GM19025 (cell line): ENCODE data around the gene EIF2A.
"Not testable (repeated sequence)": the region's sequence is repeated elsewhere in the genome, so short reads cannot be mapped to it uniquely, and the experiment has no call there.

Source experiments
- ATAC-seq: cut with Tn5 transposase; IDR thresholded peaks from one replicate; pipeline ENCODE4 v1.9.1; 2021; ENCODE audit warnings: mild to moderate bottlenecking, low read depth, moderate library complexity; ENCODE audit not compliant: unreplicated experiment

Gene EIF2A

DNA sequence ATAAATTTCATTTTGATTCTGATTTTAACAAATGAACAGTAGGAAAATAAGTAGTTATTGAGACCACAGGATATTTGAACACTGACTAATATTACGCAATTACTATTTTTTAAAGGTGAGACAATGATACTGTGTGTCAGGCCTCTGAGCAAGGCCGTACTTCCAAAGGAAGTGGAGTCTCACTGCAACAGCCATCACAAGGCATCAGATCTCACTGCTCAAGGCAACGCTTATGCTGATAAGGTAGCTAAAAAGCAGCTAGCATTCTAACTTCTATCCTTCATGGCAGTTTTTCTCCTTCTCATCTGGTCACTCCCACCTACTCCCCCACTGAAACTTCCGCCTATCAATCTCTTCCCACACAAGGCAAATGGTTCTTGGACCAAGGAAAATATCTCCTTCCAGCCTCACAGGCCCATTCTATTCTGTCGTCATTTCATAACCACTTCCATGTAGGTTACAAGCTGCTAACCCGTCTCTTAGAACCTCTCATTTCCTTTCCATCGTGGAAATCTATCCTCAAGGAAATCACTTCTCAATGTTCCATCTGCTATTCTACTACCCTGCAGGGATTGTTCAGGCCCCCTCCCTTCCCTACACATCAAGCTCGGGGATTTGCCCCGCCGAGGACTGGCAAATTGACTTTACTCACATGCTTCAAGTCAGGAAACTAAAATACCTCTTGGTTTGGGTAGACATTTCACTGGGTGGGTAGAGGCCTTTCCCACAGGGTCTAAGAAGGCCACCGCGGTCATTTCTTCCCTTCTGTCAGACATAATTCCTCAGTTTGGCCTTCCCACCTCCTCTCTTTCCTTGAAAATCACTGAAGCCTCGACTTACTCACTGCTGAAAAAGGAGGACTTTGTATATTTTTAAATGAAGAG, 54.3 kb downstream of the EIF2A start:
- not testable (repeated sequence) for ATAC-seq

GRCh38 chr3:150602426-150603152, 56.0 kb downstream of the EIF2A start:
- ATAC-seq = peak; percentile 2

DNA sequence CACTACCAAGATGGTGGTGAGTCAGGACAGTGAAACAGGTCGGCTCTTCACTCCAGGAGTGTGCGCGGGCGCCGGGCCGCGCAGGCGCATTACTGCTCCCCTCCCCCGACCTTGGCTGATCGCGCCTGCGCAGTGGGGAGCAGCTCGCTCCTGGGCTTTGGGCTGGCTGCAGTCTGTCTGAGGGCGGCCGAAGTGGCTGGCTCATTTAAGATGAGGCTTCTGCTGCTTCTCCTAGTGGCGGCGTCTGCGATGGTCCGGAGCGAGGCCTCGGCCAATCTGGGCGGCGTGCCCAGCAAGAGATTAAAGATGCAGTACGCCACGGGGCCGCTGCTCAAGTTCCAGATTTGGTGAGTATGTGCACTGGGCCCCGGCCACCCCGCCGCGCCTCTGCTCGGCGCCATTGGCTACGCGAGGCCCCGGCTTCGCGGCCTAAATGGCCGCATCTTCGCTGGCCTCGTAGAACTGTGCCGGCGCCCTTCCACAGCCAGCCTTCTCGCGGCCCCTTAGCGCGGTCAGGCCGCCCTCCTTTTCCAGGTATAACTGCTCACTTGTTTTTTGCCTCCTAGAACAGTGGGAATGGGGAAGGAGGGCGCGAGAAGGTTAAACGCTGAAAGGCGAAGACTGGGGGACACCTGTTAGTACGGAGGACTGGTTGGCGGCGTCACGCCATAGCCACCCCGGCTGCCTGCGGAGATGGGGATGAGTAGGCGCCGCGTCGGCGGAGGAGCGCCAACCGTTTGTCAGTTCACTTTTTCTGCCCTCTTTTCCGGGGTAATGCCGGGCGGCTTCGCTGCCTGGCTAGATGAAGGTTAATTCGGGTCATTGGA, 56.8 kb downstream of the EIF2A start, which contains the start of gene SELENOT:
TSS of gene SELENOT (plus strand) at position 169 of the 827 bp plus-strand sequence. CDS start at position 211, 42 bp downstream.
- ATAC-seq = peak; percentile 50

DNA sequence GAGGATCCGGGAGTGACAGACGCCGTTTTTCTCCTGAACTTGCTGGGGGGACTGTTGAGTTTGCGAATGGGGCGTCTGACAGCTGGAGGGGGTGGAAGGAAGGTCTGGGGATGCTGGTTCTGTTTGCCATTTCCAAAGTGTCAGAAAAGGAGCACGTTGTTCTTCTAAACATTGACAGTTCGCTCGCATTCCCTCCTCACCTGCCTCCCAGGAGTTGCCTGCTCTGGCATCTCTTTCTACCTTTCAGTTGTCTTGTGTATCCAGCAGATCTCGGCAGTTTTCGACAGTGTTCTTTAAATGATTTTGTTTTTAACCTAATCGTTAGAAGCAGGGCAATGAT, 57.4 kb downstream of the EIF2A start:
- no peak for ATAC-seq

DNA sequence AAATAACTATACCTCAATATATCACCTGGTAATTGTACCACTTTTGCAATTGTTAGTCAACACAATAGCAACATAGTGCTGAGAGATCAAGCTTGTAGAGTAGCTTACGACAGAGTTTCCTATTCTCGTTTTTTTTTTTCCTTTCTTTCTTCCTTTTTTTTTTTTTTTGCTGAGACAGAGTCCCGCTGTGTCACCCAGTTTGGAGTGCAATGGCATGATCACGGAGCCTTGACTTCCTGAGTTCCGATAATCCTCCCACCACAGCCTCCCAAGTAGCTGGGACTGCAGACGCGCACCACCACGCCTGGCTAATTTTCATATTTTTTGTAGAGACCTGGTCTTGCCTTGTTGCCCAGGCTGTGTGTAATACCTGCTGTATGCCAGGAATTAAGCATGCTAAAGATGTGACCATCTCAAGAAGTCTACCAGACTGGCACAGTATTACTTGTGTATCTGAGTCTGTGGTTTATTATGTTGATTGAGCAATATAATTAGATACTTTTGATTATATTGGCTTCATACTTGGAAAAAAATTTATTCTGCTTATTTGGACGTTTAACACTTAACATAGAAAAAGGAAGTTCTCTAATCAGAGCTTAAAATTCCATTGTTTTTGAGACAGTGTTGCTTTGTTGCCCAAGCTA, 59.5 kb downstream of the EIF2A start:
- no peak for ATAC-seq

GRCh38 chr3:150607267-150608065, 60.9 kb downstream of the EIF2A start:
- ATAC-seq = no peak

GRCh38 chr3:150609988-150610387, 63.4 kb downstream of the EIF2A start:
- no peak for ATAC-seq

DNA sequence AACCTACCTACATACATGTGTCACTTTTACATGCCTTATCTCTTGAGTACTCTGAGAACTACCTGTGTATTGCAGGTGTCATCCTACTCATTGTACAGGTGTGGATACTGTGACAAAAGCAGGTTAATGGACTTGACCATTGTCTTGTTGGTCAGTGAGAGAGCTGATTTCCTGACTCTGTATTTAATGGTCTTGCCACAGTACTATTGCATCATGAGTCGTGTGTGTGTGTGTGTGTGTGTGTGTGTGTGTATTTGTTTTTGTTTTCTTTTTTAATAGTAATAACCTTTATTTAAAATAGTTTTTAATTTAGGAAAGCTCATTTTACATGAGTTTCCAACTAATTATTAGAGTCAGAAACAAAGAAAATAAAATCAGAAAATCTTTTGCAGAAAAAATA, 64.2 kb downstream of the EIF2A start:
- no peak for ATAC-seq

GRCh38 chr3:150611666-150612065, 65.1 kb downstream of the EIF2A start:
- ATAC-seq = no peak

DNA sequence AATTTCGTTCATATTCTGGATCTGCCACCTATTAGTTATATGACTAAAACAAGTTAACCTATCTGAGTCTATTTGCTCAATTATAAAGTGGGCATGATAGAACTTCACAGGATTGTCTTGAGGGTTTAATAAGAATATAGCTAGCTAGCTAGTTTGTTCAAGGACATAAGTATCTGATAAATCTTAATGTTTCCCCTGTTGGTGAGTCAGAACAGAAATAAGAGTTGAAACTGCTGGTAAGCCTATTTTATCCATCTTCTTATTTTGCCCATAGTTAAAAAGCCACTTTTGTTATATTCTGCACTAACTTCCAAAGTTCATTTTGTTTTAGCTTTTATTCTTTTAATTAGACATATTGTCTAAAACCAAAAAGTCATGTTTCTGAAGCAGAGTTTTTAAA, 65.9 kb downstream of the EIF2A start:
- no peak for ATAC-seq

DNA sequence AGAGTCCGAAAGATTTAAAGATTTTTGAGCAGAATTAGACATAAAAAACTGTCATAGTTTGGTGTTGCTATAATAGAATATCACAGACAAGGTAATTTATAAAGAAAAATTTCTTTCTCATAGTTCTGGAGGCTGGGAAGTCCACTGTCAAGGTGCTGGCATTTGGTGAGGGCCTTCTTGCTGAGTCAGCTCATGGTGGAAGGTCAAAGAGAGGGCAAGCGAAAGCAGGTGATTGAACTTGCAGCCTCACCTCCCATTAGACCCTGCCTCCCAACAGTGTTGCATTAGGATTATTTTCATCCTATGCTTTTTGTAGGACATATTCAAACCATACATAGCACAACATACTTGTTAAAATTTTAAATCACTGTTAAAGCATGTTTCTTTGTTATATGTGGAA, 66.4 kb downstream of the EIF2A start:
- no peak for ATAC-seq

DNA sequence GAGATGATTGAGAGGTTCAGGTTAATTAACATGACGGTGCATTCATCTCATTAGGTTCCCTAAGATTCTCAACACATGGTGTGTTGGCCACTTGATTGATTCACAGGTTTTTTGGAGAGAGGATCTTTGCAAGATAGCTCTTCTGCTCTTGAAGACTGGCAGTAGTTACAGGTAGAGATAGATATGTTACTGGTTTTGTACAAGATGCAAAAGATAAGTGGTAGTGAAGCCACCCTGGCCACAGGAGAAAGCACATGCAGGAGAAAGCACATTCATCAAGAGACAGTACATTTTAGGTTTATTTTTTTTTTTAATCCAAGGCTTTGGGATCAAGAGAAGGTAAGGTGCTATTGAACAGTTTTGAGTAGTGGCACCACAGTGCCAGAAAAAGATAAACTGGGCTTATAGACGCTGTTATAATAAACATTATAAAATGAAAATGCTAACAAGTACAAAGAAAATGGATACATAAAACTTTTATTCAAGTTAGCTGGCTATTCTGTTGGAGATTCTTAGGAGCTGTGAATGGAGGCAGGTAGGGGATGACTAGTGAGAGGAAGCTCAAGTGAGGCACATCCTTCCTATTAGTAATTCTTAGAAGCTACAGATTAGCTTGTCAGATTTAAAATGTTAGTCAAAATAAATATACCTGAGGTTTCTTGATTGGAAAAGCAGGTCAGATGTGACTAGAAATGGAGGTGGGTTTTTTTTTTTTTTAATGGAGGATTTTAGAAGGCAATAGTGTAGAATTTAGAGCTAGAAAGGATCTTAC, 67.3 kb downstream of the EIF2A start:
- no peak for ATAC-seq

DNA sequence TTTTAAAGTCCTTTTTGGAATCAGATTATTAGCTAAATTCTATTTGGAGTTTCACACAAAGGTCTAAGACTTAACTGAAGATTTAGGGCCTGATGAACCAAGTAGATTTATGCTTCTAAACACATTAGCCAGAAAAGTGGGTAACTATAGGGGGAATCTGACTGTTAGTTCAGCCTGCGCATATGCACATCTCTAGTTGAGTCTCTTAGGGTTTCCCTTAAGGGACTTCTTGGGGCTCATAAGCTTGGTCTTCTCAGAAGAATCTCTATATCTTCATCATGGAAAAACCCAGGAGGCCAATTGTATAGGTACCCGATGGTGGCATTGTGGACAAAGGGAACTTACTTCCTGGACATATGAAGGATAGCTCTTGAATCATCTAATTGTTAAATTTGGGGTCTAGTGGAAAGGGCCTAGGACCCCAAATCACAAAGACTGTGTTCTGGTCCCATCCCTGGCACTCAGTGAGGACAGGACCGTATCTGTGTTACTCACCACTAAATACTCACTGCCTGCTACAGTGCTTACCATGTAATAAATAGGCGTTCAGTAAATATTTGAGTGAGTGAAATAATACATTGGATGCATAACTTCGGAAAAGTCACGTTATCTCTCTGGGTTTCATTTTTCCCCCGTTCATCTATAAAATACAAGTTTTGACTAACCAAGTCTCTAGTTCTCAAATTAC, 73.6 kb downstream of the EIF2A start:
- ATAC-seq = no peak

GRCh38 chr3:150622955-150623354, 76.4 kb downstream of the EIF2A start:
- not testable (repeated sequence) for ATAC-seq

- no peak for ATAC-seq
Observed at GRCh38 chr3:150623945-150624344, 77.4 kb downstream of the EIF2A start.

- no peak for ATAC-seq
Observed at GRCh38 chr3:150626148-150626930, 79.8 kb downstream of the EIF2A start.

DNA sequence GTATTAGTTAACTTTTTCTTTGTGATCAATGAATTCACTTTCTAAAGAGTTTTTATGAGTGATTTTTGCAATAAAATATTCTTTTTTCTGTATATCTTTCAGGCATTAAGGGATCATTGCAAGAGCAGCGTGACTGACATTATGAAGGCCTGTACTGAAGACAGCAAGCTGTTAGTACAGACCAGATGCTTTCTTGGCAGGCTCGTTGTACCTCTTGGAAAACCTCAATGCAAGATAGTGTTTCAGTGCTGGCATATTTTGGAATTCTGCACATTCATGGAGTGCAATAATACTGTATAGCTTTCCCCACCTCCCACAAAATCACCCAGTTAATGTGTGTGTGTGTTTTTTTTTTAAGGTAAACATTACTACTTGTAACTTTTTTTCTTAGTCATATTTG, 81.0 kb downstream of the EIF2A start:
- no peak for ATAC-seq
